GM21528 (cell line): ENCODE data around the gene CRELD2.
A peak's percentile ranks its signal among the peaks of the same experiment; 100 is the strongest.

ENCODE experiments used
- ATAC-seq: cut with Tn5 transposase; IDR thresholded peaks from one replicate; pipeline ENCODE4 v1.9.1; 2021; ENCODE audit warnings: mild to moderate bottlenecking, moderate library complexity; ENCODE audit not compliant: unreplicated experiment, low FRiP score

Gene CRELD2, protein sequence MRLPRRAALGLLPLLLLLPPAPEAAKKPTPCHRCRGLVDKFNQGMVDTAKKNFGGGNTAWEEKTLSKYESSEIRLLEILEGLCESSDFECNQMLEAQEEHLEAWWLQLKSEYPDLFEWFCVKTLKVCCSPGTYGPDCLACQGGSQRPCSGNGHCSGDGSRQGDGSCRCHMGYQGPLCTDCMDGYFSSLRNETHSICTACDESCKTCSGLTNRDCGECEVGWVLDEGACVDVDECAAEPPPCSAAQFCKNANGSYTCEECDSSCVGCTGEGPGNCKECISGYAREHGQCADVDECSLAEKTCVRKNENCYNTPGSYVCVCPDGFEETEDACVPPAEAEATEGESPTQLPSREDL

DNA sequence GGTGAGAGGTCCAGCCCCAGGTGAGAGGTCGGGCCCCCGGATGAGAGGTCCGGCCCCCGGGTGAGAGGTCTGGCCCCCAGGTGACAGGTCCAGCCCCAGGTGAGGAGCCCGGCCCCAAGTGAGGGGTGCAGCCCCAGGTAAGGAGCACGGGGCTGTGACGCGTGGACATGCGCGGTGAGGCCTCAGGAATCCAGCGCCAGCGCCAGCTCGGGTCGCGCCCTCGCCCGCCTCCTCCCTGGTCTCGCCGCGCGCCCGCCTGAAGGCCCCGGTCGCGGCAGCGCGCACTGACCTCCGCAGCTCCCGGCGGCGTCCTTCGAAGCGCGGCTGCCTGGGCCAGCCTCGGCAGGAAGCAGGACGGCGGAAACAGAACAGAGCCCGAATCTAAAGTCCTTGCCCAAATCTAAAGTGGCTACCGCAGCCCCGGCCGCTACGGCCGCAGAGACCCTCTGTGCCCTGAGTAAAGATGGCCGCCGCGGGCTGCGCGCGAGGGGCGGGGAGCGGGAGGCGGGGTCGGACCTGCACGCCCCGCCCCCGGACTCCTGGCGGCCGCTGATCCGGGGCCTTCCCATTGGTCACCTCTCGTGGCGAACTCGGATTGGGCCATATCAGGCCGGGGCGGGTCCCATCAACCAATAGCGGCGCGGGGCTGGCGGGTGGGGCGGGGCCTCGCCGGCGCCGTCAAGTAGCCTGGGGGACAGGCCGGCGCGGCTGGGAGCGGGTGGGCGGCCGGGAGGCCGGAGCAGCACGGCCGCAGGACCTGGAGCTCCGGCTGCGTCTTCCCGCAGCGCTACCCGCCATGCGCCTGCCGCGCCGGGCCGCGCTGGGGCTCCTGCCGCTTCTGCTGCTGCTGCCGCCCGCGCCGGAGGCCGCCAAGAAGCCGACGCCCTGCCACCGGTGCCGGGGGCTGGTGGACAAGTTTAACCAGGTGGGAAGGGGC is at the start of gene CRELD2, which contains the start of gene ALG12:
TSS of gene CRELD2 (plus strand) at position 661 of the 937 bp plus-strand sequence. CDS start at position 797, 136 bp downstream.
TSS of gene ALG12 (minus strand) at position 465 of the 937 bp plus-strand sequence. CDS start 4,673 bp downstream, outside the sequence.
- peak; percentile 75 for ATAC-seq

DNA sequence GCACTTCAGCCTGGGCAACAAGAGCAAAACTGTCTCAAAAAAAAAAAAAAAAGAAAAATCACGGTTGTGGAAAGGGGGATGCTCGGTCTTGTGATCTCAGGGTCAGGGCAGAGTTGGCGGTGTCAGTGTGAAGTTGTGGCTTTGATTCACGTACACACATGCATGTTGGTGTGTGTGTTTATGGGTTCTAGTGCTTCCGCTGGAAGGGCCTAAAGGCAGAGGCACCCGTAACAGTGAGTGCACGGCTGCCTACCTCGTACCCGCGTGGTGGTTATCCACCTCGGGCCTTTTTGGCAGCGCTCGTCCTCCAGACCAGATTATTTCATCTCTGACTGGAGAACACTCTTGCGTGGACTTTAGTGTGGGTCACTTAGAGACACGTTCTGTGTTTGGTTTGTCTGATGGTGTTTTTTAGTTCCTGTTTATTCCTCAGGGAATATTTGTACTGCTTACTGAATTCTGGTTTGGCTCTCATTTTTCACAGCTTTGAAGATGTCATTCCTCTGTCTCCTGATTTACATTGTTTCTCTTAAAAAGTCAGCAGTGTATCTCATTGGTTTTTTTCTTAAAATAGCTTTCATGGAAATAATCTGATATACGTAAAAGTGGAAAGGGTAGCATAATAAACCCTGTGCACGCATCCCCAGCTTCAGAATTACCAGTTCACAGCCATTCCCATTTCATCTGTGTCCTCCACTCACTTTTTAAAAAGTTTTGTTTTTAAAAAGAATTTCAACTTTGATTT is 49.2 kb upstream of the CRELD2 start:
- ATAC-seq, result no peak

DNA sequence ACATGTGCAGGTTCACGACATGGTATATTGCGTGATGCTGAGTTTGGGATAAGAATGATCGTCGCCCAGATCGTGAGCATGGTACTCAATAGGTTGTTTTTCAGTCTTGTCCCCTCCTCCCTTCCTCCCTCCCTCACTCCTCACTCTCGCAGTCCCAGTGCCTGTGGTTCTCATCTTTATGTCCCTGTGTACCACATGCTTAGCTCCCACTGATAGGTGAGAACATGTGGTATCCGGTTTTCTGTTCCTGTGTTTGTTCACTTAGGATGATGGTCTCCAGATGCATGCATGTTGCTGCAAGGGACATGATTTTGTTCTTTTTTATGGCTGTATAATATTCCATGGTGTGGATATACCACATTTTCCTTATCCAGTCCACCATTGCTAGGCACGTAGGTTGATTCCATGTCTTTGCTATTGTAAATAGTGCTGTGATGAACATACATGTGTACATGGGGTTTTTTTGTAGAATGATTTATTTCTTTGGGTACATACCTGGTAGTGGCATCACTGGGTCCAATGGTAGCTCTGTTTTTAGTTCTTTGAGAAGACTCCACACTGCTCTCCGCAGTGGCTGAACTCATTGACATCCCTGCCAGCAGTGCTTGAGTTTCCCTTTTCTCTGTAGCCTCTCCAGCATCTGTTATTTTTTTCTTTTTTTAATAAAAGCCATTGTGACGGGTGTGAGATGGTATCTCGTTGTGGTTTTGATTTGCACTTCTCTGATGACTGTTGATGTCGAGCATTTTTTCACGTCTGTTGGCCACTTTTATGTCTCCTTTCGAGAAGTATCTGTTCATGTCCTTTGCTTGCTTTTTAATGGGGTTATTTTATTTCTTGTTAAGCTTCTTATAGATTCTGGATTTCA is 48.4 kb upstream of the CRELD2 start:
- no peak for ATAC-seq

DNA sequence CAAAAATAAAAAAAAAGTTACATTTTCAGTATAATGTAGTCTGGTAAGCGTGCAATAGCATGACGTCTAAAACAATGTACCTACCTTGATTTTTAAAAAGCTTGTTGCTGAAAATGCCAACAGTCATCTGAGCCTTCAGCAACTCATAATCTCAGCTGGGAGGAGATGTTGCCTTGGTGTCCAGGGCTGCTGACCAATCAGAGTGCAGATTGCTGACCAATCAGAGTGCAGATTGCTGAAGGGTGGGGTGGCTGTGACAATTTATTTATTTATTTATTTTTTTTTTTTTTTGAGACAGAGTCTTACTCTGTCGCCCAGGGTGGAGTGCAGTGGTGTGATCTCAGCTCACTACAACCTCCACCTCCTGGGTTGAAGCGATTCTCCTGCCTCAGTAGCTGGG is 47.0 kb upstream of the CRELD2 start:
- ATAC-seq, result no peak

DNA sequence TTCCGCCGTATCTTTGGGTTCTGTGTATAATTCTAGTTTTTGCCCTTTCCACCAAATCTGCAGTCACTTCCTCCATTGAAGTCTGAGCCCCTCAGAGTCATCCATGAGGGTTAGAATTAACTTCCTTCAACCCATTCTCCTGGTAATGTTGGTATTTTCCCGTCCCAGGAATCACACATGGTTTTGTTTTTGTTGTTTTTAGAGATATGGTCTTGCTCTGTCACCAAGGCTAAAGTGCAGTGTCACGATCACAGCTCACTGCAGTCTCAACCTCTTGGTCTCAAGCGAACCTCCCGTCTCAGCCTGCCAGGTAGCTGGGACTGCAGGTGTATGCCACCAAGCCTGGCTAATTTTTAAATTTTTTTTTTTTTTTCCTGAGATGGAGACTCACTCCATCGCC is 46.1 kb upstream of the CRELD2 start:
- ATAC-seq, result no peak

DNA sequence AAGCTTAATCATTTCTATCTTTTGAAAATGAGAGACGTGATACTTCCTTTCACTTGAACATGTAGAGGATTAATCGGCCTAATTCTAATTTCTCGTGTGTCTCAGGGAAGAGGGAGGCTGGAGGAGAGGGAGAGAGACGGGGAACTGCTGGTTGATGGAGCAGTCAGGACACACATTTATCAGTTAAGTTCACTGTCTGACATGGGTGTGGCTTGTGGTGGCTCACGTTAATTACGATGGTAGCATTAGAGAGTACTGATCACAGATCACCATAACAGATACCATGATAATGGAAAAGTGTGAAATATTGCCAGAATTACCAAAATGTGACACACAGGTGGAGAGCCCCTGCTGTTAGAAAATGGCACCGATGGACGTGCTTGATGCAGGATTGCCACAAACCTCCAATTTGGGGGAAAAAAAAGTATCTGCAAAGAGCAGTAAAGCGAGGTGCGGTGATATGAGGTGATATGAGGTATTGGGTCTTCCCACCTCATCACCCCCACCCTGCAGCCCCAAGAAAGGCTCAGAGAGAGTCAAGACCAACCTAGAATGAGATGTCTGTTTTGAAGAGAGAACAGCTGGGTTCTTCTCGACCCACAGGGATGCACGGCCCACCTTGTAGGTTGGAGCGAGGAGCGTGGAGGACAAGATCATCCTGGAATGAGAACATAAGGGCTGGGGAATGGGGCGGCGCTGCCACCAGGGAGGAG is 45.0 kb upstream of the CRELD2 start:
- no peak for ATAC-seq

DNA sequence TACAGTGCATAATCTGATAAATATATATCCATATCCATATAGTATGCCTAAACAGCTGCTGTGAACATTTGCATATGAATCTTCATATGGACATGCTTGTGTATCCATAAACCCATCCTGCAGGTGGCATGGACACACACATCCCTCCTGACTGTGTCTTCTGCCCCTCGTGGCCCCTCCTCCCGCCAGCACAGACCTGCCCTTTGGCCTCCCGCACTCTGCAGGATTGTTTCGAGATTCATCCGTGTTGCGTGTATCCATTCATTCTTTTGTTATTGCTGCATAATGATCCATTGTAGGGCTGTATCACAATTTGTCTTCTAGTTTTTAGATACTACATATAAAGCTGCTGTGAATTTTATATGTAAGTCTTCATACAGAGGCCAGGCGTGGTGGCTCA is 40.8 kb upstream of the CRELD2 start:
- ATAC-seq, result no peak

DNA sequence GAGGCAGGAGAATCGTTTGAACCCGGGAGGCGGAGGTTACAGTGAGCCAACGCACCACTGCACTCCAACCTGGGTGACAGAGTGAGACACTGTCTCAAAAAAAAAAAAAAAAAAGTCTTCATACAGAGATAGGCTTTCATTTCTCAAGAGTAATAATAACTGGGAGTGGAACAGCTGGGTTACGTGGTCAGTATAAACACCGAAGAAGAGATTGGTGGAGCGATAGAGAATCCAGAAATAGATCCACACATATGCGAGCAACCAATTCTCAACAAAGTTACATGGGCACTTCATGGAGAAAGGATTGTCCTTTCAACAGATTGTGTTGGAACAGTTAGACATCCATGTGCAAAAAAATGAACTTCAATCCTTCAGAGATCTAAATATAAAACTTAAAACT is 40.2 kb upstream of the CRELD2 start:
- no peak for ATAC-seq

DNA sequence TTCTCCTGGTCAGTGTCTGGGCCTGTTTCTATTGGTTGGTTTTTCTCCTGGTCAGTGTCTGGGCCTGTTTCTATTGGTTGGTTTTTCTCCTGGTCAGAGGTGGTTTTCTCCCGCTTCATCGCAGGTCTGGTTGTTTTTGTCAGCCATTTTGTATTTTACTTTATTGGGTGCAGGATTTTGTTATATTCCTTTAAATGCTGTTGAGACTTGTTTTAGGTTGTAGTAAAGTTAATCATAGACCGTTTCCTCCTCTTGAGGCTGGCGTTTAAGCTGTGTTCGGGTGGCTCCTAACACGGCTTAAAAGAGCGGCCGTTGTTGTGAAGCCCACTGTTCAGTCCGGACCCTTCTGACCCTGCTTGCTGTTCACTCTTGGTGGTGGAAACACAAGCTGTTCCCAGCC is 38.6 kb upstream of the CRELD2 start:
- no peak for ATAC-seq

DNA sequence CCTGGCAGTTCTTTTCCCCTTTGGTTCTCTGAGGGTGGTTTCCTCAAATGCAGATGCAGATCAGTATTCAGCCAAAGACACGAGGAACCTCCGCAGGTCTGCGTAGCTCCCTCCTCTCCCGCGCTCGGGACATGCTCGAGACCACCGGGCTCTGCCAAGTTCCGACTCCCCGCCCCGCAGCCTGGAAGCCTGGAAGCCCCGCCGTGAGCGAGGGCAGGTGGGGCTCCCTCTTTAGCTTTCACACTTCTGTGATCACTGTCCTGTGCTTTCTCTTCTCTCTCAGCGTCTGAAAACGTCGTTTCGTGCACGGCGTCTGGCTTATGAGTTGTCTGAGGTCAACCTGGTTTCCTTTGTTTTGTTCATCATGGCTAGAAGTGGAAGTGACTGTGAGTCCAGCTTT is 38.2 kb upstream of the CRELD2 start:
- ATAC-seq, result no peak

DNA sequence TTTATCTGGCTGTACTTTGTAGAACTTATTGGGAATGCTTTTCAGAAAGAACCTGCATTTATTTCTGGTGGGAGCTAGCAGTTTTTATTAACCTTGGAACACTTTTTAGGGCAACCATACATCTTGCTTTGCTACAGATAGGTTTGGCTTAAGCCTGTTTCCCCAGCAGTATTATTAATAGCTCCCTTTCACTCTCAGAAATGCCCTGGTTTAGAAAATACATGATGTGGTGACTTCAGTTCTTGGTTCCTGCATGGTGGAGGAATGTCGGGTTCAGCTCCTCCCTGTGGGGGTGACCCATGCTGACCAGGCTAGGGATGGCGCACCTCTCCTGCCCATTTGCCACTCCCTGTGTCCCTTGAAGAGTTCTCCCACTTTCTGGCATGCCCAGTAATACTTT is 36.6 kb upstream of the CRELD2 start:
- no peak for ATAC-seq

DNA sequence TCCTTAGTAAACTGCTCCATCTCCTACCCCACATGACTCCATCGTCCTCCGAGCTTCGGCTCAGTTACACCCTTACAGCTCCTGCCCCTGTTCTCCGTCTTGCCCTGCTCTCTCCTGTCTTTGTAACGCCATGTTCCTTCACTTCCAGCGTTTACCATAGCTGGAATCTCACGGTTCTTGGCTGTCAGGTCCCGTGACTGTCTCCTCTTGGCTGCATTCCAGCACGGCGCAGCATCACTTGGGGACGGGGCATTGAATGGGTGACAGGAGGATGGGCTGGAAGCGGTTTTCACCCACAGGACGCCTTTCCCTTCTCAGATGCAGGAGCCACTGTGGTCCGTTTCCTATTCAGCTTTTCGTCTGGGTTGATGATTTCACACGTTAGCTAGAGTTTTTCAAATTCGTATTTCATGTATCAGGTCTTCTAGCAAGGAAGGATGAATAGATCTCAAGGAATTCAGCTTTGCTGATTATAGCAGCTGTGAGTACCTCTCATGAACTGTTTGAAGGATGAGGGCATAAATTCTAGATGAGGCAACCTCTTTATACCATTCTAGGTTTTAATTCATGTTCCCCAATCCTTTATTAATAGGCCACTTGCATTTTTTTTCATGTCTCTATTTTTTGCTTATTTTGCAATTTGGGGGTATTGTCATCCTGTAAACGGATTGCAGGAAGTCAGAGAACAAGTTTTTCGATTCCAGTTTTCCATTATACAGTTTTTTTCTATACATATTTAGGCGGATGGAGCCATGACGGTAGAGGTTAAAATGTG is 35.7 kb upstream of the CRELD2 start:
- ATAC-seq, result no peak

DNA sequence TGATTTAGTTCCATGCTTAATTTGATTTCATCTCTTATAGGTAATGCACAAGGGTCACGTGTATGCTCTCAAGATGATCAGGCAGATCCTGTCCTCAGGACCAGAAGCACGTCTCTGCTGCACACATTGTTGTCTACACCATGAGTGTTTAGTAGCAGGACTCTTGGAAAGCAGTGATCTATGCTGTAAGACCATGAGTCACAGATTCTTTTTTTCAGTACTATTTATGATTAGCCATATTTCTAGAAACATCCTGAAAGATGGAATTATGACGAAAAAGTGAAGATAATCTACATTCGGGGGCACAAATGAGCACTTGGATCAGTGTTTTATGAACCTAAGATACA is 35.2 kb upstream of the CRELD2 start:
- ATAC-seq, result no peak

DNA sequence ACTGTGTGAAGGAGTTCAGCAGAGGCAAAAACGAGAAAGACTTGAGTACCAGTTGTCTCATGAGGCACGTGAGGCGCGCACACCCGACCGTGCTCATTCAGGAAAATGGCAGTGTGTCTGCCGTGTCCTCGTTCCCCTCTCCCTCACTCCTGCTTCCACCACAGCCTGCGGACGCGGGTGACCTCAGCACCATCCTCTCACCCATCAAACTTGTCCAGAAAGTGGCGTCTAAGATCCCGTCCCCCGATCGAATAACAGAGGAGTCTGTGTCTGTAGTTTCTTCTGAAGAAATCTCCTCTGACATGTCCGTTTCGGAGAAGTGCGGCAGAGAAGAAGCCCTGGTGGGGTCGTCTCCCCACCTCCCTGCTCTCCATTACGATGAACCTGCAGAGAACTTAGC is 34.4 kb upstream of the CRELD2 start:
- no peak for ATAC-seq

DNA sequence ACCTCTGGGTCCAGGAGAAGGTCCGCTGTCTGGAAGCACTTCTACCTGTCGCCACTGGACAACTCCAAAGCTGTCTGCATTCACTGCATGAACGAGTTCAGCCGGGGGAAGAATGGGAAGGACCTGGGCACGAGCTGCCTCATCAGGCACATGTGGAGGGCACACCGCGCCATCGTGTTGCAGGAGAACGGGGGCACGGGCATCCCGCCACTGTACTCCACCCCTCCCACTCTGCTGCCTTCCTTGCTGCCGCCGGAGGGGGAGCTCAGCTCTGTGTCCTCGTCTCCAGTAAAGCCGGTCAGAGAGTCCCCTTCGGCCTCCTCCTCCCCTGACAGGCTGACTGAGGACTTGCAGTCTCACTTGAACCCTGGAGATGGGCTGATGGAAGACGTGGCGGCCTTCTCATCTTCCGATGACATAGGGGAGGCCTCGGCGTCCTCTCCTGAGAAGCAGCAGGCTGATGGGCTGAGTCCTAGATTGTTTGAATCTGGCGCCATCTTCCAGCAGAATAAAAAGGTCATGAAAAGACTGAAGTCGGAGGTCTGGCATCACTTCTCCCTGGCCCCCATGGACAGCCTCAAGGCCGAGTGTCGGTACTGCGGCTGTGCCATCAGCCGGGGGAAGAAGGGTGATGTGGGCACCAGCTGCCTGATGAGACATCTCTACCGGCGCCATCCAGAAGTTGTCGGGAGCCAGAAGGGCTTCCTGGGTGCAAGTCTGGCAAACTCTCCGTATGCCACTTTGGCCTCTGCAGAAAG is 33.8 kb upstream of the CRELD2 start:
- ATAC-seq, result no peak

DNA sequence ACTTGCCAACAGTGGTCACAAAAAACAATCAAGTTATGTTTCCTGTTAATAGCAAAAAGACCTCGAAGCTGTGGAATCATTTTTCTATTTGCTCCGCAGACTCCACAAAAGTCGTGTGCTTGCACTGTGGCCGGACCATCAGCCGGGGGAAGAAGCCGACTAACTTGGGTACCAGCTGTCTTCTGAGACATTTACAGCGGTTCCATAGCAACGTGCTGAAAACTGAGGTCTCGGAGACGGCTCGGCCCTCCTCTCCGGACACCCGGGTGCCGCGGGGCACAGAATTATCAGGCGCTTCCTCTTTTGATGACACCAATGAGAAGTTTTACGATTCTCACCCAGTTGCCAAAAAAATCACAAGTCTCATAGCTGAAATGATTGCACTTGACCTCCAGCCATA is 33.2 kb upstream of the CRELD2 start:
- ATAC-seq, result no peak

DNA sequence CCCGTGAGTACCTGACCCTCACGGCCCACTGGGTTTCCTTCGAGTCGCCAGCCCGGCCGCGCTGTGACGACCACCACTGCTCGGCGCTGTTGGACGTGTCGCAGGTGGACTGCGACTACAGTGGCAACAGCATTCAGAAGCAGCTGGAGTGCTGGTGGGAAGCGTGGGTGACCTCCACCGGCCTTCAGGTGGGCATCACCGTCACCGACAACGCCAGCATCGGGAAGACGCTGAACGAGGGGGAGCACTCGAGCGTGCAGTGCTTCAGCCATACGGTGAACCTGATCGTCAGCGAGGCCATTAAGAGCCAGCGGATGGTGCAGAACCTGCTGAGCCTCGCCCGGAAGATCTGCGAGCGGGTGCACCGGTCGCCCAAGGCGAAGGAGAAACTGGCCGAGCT is 32.6 kb upstream of the CRELD2 start:
- ATAC-seq, result no peak
